CMK (cell line): Measurements from ENCODE around the gene TMEM53.
A peak's percentile ranks its signal among the peaks of the same experiment; 100 is the strongest.

Experiments used
- DNase-seq: peaks from one replicate; pipeline ENCODE4 v3.0.0-alpha.2; 2010; ENCODE audit warnings: low read depth

The TMEM53 gene

DNA sequence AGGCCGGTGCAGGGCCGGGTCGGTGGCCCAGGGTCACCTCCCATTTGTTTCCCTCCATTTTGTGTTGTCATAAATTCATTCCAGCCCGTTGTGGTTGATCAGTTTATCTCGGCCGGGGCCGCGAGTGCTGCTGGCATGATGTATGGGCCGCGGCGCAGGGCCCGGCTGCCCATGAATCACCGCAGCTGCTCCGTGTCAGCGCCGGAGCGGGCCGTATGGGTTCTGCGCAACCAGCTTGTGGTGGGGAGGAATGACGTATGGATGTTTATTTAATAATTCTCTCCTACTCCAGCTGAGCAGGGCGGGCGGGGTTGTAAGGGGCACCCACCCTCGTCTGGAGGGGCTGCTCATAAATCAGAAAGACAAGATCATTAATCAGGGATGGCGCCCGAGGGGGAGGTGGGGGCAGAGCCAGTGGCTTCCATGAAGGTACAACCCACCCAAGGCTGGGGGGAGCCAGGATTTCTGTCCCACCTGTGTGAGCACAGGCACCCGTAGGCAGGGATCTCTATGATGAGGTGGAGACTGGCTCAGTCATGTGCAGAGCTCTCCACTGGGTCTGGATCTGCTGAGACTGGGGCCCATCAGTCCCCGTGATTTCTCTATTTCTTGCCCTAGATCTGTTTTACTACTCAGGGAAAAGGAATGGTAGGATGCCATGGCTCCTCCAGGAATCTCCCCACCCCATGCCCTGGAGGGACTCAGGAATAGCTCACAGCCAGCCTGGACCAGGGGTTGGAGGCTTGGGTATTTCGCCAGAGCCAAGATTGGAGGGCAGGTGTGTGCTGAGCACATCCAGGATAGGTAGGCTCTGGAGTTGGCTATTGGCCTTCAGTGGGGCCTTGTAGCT is 27.8 kb downstream of the TMEM53 start:
- no peak for DNase-seq

GRCh38 chr1:44645476-44646244 is 28.6 kb downstream of the TMEM53 start:
- DNase-seq, result no peak

DNA sequence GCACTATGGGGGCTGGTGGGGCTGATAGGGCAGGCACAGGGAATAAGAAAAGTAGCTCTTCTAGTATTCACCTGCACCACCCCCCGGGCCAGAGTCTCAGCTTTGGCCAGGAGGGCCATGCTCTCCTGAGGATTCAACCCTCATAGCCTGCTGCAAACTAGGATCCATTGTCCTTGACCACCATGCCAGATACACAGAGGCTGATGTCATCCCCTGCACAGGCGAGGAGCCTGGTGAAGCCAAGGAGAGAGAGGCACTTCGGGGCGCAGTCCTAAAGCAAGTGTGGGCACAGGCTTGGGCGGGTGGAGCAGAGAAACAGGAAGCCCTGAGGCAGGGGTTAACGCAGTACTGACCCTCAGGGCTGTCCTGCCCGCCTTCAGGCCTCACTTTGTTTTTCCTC is 29.5 kb downstream of the TMEM53 start:
- DNase-seq, result no peak

DNA sequence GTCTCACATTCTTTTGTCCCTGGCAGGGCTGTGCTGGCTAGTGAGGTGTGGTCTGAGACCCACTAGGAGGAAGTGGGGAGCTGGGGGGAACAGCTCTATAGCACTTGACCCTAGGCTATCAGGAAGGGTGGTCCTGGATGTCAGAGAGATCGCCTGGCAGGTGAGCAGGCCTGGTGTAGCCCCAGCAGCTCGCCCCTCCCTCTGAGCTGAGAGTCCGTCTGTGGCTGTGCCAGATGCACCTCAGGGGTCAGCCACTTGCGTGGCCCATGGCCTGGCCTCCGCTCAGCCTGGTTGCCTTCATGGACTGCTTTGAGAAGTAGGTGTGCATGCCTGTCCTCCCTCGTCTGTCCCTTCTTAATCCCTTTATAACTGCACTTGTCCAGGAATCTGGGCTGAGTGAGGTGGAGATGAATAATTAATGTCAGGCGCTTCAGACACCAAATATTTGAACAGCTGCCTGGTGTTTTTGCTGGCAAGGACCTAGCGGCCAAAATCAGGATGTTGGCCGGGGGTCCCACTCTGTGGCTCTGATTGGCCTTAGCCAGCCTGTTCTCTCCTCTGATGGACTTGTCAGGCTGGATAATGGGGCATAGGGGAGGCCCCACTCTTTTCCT is 30.5 kb downstream of the TMEM53 start:
- no peak for DNase-seq

DNA sequence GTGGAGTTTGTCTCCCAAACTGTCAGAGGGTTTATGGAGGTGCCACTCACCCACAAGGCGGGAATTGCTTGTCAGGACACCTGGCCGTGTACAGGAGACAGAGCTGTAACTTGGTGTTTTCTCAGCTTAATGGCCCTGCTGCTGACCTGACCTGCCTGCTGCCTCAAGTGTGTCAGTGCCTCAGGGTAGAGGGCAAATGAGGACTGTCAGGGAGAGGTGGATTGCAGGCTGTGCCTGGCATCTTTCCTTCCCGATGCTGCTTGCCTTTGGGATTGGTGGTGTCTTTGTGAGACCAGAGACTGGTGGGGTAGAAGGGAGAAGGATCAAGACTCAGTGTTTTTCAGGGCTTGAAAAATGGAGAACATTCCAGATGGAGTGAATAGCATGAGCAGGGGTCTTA is 31.4 kb downstream of the TMEM53 start:
- no peak for DNase-seq

GRCh38 chr1:44642255-44642654 is 32.0 kb downstream of the TMEM53 start:
- DNase-seq, result no peak

- no peak for DNase-seq
Measured at GRCh38 chr1:44641126-44642102, 32.9 kb downstream of the TMEM53 start.

DNA sequence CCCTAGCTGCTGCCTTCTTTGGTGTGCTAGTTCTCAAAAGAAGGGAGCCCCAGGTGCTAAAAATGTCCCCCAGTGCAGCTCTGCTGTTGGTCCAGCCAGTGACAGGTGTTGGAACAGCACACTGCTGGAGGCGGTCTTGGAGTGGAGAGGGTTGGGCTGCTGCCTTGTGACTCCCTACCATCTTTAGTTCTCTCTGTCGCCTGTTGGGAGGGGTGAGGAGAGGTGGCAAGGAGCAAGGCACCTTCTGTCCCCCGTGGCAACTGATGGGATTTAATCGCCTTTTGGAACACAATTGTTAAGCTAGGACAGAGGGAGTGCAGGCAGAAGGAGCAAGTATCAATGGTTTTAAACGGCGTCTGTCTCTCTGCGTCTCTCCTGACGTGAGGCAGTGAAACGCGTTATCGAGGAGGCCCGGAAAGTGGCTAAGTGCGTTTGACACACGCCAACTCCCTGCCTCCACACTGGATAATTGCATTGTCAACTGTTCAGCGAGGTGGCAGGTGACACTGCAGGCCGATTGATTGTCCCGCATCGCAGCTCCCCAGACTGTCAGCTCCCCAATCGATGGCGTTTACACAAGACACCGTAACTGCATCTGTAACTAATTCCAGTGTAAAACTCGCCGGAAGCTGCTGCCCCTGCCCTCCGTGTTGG is 34.0 kb downstream of the TMEM53 start:
- no peak for DNase-seq

GRCh38 chr1:44637702-44638411 is 36.4 kb downstream of the TMEM53 start:
- no peak for DNase-seq

DNA sequence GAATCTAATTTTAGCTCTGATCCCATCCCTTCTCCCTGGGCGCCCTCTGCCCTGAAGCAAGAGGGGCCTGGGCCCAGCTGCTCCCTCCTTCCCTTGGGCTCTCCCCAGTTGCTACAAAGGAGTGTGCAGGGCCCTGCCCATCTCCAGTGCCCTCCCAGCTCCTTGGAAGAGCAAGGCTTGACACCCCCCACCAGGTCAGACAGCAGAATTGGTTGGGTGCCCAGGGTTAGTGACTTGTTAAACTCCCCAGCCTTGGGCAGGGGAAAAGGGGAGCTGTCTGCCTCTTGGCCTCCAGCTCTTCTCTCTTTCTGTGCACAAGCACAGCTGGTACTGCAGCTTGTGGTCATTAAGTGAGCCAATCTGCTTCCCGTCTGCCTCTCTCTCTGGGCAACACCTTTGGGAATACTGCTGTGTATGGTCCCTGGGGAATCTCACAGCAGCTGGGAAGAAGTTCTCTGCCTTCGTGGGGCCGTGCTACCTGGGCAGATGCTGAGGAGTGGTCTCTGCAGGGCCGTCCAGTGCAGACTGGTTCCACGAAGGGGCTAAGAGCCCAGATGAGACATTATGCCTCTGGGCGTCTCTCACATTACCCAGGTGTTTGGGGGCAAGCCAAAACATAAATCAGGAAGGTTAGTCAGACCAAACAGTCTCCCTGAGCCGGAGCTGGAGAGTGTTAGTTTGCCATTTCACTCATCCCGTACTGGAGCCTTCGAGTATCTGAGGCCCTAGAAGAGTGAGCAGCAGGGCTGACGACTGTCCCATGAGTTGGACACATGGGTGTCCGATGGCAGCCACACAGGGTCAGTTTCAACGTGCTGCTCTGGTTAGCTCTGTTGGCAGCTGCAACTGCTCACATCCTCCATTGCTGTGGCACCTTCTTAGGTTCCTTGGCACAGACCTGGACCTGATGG is 37.3 kb downstream of the TMEM53 start:
- DNase-seq, result no peak

- no peak for DNase-seq
Measured at GRCh38 chr1:44636083-44636687, 38.1 kb downstream of the TMEM53 start.

- DNase-seq, result no peak
Measured at GRCh38 chr1:44635439-44635838, 38.8 kb downstream of the TMEM53 start.

GRCh38 chr1:44634606-44635189 is 39.6 kb downstream of the TMEM53 start:
- no peak for DNase-seq

DNA sequence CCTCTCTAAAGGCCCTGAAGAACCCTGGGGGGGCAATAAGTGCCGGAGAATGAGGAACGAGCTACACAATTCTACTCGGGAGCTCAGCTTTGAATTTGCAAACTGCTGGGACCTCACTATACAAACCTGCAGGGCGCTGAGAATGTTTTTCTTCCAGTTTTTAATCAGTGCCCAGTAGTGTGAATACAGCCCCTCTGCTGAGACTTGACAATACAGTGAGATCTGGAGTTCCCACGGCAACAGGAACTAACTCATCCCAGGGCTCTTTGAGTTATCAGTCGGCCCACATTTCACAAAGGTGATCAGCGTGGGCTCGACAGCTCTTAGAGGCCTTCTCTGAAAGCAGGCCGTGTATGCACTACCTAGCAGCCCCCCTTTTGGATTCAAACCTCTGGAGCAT is 41.7 kb downstream of the TMEM53 start:
- DNase-seq, result no peak

DNA sequence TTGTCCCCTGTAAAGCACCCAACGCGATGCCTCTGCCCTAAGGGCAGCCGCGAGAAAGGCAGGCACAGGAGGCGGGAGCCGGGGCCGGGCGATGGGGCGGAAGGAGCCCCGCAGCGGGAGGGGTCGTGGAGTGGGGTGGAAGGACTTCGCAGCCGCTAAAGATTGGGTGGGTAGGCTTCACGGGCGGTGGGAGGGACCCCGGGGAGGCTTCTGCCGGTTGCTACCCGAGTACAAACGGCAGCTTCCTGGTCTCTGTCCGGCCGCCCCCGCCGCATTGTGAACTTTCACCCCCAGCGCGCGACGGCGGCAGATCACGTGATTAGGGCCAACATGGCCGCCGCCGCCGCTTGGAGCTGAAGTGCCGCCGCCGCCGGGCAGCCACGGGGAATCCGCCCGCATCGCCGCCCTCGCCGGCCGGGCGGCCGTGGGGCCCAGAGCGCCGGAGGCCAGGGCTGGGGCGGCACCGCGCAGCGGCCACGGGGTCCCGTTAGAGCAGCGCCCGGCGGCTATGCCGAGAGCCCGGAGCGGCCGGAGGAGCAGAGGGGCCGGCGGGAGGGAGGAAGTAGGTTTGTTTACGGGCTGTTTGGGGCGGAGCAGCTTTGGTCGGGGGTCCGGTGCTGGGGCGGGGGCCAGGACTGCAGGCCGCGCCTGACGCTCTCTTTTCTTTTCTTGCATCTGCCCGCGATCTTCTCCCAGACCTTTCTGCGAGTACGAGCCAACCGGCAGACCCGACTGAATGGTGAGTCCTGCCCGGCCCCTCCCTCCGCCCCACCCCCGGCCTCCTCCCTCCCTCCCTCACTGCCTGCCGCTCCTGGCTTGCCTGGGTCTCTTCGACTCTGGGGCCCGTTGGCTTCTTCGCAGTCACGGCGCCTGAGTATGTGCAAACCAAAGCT is 42.4 kb downstream of the TMEM53 start:
- DNase-seq, result peak; percentile 91

- DNase-seq, result no peak
Measured at GRCh38 chr1:44631333-44631646, 43.0 kb downstream of the TMEM53 start.

GRCh38 chr1:44630116-44630515 is 44.2 kb downstream of the TMEM53 start:
- DNase-seq, result no peak
